Right cardiac atrium (tissue), 5 donors: ENCODE measurements around the gene TMEM14A. TPM values are rescaled to one million over a fixed set of nuclear protein-coding genes. Genes with fewer than 3 reads are reported as not detected.

ENCODE experiments used
- ATAC-seq, 2 donors: fragments of 200-7000 bp; cut with Tn5 transposase; one replicate each; pipeline versions ENCODE4 v1.8.0 to v1.9.1; 2020; ENCODE audit warnings: moderate library complexity in 2 of 2, mild to moderate bottlenecking in 1 of 2
- DNase-seq, 3 donors: peaks; one replicate each; pipeline ENCODE4 v3.0.0-alpha.2; 2020
- H3K27ac ChIP-seq: one replicate; pipeline ENCODE4 v1.5.1; 2013; ENCODE audit warnings: mild to moderate bottlenecking, low read length, control low read depth, moderate library complexity
- H3K27me3 ChIP-seq: one replicate; pipeline ENCODE4 v1.6.1; 2013; ENCODE audit not compliant: control insufficient read depth, insufficient read depth
- H3K4me1 ChIP-seq: one replicate; pipeline ENCODE4 v1.6.1; 2013; ENCODE audit warnings: low read length; ENCODE audit not compliant: control insufficient read depth, insufficient read depth
- H3K4me3 ChIP-seq: one replicate; pipeline ENCODE4 v1.5.1; 2013; ENCODE audit warnings: low read length, control low read depth
- H3K9me3 ChIP-seq: one replicate; pipeline ENCODE4 v1.6.1; 2013; ENCODE audit warnings: low read length; ENCODE audit not compliant: control insufficient read depth
- WGBS: extraction: QIAGEN DNeasy Blood & Tissue Kit; methylation state at CpG from one replicate; pipeline ENCODE4 v1.1.7; 2013; 5-methylcytosine and 5-hydroxymethylcytosine counted together
- intact Hi-C, 4 donors: fragments of 100-400 bp; cut with DNase I; formaldehyde crosslinking; loops; one replicate each; pipeline versions ENCODE4 v1.11.0 to v1.14.0; 2022 to 2023
- long read RNA-seq, 4 donors: library from polyadenylated mRNA; unstranded; transcript quantifications; one replicate each; pipeline ENCODE4 v2.0.0, GENCODE V29; 2020 to 2021
- polyA plus RNA-seq: library from polyadenylated mRNA; stranded (reverse); fragments of 200-250 nt; gene quantifications from one replicate; pipeline ENCODE4 v1.2.3, GENCODE V29; 2013
- total RNA-seq, 4 donors: library from RNA; stranded (reverse); fragmentation: NEBNext Ultra II Directional; extraction: Animal tissue kit (Norgen Biotek cat#: 25700); gene quantifications; one replicate each; pipeline ENCODE4 v1.2.1, GENCODE V29; 2021
- donor health status: healthy with polysubstance abuse.
- donor health status: DM: no; HTN: yes; CAD: no.
- donor health status: DM: no; HTN: no; CAD: no.
- donor health status: DM: no; HTN: yes; CAD: no; lungs with severe emphysema.
- donor health status: DM: yes; HTN: yes; CAD: no.

Gene TMEM14A
- 10 to 100 TPM in 3 of 4 donors, 1 to 10 TPM in 1; 8.7 to 15.4 (median 13.5) TPM for total RNA-seq
- 19.5 TPM for polyA plus RNA-seq
- long read RNA-seq, donor 1, transcript TMEM14A-201 (5 exons, 992 nt) = major isoform, 28 of 29 reads
- long read RNA-seq, donor 1, partial matches to known transcripts = 0 of 29 reads
- long read RNA-seq, donor 1, other reads (novel, unspliced or antisense) = 1 of 29 reads
- long read RNA-seq, donor 2, transcript TMEM14A-201 (5 exons, 992 nt) = major isoform, 17 of 18 reads
- long read RNA-seq, donor 2, partial matches to known transcripts = 0 of 18 reads
- long read RNA-seq, donor 2, other reads (novel, unspliced or antisense) = 1 of 18 reads
- long read RNA-seq, donor 3, transcript TMEM14A-201 (5 exons, 992 nt) = major isoform, 11 of 11 reads
- long read RNA-seq, donor 3, partial matches to known transcripts = 0 of 11 reads
- long read RNA-seq, donor 3, other reads (novel, unspliced or antisense) = 0 of 11 reads
- long read RNA-seq, donor 4, transcript TMEM14A-201 (5 exons, 992 nt) = major isoform, 13 of 13 reads
- long read RNA-seq, donor 4, partial matches to known transcripts = 0 of 13 reads
- long read RNA-seq, donor 4, other reads (novel, unspliced or antisense) = 0 of 13 reads

GRCh38 chr6:52670502-52671409 lies at the start of gene TMEM14A:
TSS of gene TMEM14A (plus strand) at chr6:52671113. CDS start at chr6:52677103, 5,990 bp downstream.
- H3K4me3 ChIP-seq = peak within 1 kb of the TSS; percentile 43
- H3K4me1 ChIP-seq = no peaks in the 10 kb centered on the region
- no peak within 1 kb of the TSS for H3K27ac ChIP-seq
- 4% methylated on average over 42 of the region's 42 CpGs for WGBS
- DNase-seq (peak; percentile 97 to 99 (median 97)), ATAC-seq (peak; percentile 99 to 100)
- no peaks in the 10 kb centered on the region for H3K9me3 ChIP-seq
- intact Hi-C loops = loop anchor here in 1 of 4 donors (5.0 kb wide), 1 partner anchor 383 kb away; no protein-coding TSS in a partner anchor
- no peaks in the 10 kb centered on the region for H3K27me3 ChIP-seq

GRCh38 chr6:52621631-52622030 lies 49.3 kb upstream of the TMEM14A start:
- no peaks in the 10 kb centered on the region for H3K4me1 ChIP-seq
- H3K4me3 ChIP-seq = no peak overlapping the region
- 68% methylated on average over 1 of the region's 1 CpG for WGBS
- DNase-seq (no peak), ATAC-seq (no peak)
- intact Hi-C loops = no loop called here
- no peaks in the 10 kb centered on the region for H3K27me3 ChIP-seq
- no peaks in the 10 kb centered on the region for H3K9me3 ChIP-seq
- H3K27ac ChIP-seq = no peak overlapping the region

- ATAC-seq (no peak), DNase-seq (no peak)
- H3K27ac ChIP-seq = no peak overlapping the region
- intact Hi-C loops = no loop called here
- WGBS = 87% methylated on average over 2 of the region's 2 CpGs
- H3K4me1 ChIP-seq = no peaks in the 10 kb centered on the region
- H3K27me3 ChIP-seq = no peaks in the 10 kb centered on the region
- H3K9me3 ChIP-seq = no peaks in the 10 kb centered on the region
- no peak overlapping the region for H3K4me3 ChIP-seq
Observed at GRCh38 chr6:52622810-52623209, 48.1 kb upstream of the TMEM14A start.

GRCh38 chr6:52632011-52632410 lies 38.9 kb upstream of the TMEM14A start:
- WGBS = 95% methylated on average over 1 of the region's 1 CpG
- no peak for ATAC-seq
- intact Hi-C loops = no loop called here

GRCh38 chr6:52634211-52634610 lies 36.7 kb upstream of the TMEM14A start:
- intact Hi-C loops = no loop called here
- ATAC-seq (no peak), DNase-seq (no peak)
- no peaks in the 10 kb centered on the region for H3K9me3 ChIP-seq
- no peaks in the 10 kb centered on the region for H3K27me3 ChIP-seq
- H3K4me3 ChIP-seq = no peak overlapping the region
- no peaks in the 10 kb centered on the region for H3K4me1 ChIP-seq
- no peak overlapping the region for H3K27ac ChIP-seq
- 76% methylated on average over 3 of the region's 3 CpGs for WGBS

More at GRCh38 chr6:52632011-52632410, 38.9 kb upstream of the TMEM14A start:
- Histone ChIP-seq H3K27ac (no peak overlapping the region), H3K4me3 (no peak overlapping the region), H3K4me1 (no peaks in the 10 kb centered on the region), H3K27me3 (no peaks in the 10 kb centered on the region), H3K9me3 (no peaks in the 10 kb centered on the region)
- DNase-seq = no peak

GRCh38 chr6:52635049-52635577 lies 35.8 kb upstream of the TMEM14A start:
- Histone ChIP-seq H3K9me3 (no peaks in the 10 kb centered on the region), H3K4me1 (no peaks in the 10 kb centered on the region), H3K27ac (no peak overlapping the region), H3K27me3 (no peaks in the 10 kb centered on the region), H3K4me3 (no peak overlapping the region)
- intact Hi-C loops = no loop called here
- 43% methylated on average over 5 of the region's 5 CpGs for WGBS
- ATAC-seq (no peak), DNase-seq (no peak)

- Histone ChIP-seq H3K9me3 (no peaks in the 10 kb centered on the region), H3K27me3 (no peaks in the 10 kb centered on the region), H3K4me1 (no peaks in the 10 kb centered on the region), H3K4me3 (no peak overlapping the region), H3K27ac (no peak overlapping the region)
- WGBS = 76% methylated on average over 2 of the region's 2 CpGs
- intact Hi-C loops = no loop called here
- DNase-seq (no peak), ATAC-seq (no peak)
Observed at GRCh38 chr6:52636830-52637229, 34.1 kb upstream of the TMEM14A start.

GRCh38 chr6:52639493-52639892 lies 31.4 kb upstream of the TMEM14A start:
- H3K4me3 ChIP-seq = no peak overlapping the region
- H3K4me1 ChIP-seq = no peaks in the 10 kb centered on the region
- no peak for DNase-seq
- no peaks in the 10 kb centered on the region for H3K27me3 ChIP-seq
- no peak overlapping the region for H3K27ac ChIP-seq
- 98% methylated on average over 2 of the region's 2 CpGs for WGBS
- no peak for ATAC-seq
- H3K9me3 ChIP-seq = no peaks in the 10 kb centered on the region
- intact Hi-C loops = no loop called here

GRCh38 chr6:52640170-52640569 lies 30.7 kb upstream of the TMEM14A start:
- Histone ChIP-seq H3K9me3 (no peaks in the 10 kb centered on the region), H3K4me3 (no peak overlapping the region), H3K27ac (no peak overlapping the region), H3K27me3 (no peaks in the 10 kb centered on the region), H3K4me1 (no peaks in the 10 kb centered on the region)
- intact Hi-C loops = loop anchor here in 1 of 4 donors (10.0 kb wide), 1 partner anchor 45 kb away; no protein-coding TSS in a partner anchor
- peak in 1 of 3 donors; percentile 24 for DNase-seq
- WGBS = 52% methylated on average over 11 of the region's 11 CpGs
- peak; percentile 31 to 46 for ATAC-seq

GRCh38 chr6:52640916-52641315 lies 30.0 kb upstream of the TMEM14A start:
- 79% methylated on average over 5 of the region's 5 CpGs for WGBS

More at GRCh38 chr6:52640916-52641315, 30.0 kb upstream of the TMEM14A start:
- ATAC-seq (no peak), DNase-seq (no peak)
- Histone ChIP-seq H3K9me3 (no peaks in the 10 kb centered on the region), H3K4me1 (no peaks in the 10 kb centered on the region), H3K4me3 (no peak overlapping the region), H3K27ac (no peak overlapping the region), H3K27me3 (no peaks in the 10 kb centered on the region)
- intact Hi-C loops = loop anchor here in 1 of 4 donors (10.0 kb wide), 1 partner anchor 46 kb away; no protein-coding TSS in a partner anchor
